CD4-positive, alpha-beta T cell (primary cell): ENCODE measurements around the gene TMEM132D. TPM values are rescaled to one million over a fixed set of nuclear protein-coding genes. Genes with fewer than 3 reads are reported as not detected.

Experiments used
- ATAC-seq: fragments of 200-7000 bp; cut with Tn5 transposase; one replicate; pipeline ENCODE4 v1.10.0; 2022; ENCODE audit warnings: mild to moderate bottlenecking; ENCODE audit not compliant: poor library complexity
- CTCF ChIA-PET: fragments of 350-600 bp; sonication (Branson Sonifier 250); formaldehyde crosslinking; loops from one replicate; lab custom pipeline; 2021; ENCODE audit warnings: antibody characterized with exemption, inconsistent platforms; lab: Charles Lee
- POLR2A ChIA-PET: fragments of 350-600 bp; sonication (Branson Sonifier 250); formaldehyde crosslinking; loops from one replicate; lab custom pipeline; 2021; ENCODE audit warnings: antibody characterized with exemption, inconsistent platforms; lab: Charles Lee
- DNase-seq, 14 experiments: peaks; one replicate each; pipeline ENCODE4 v3.0.0-alpha.2; 2013 to 2020; ENCODE audit warnings: mixed read lengths in 2 of 14
- H3K27ac ChIP-seq, 2 donors: one replicate each; pipeline versions ENCODE4 v1.5.1 to v1.7.0; 2013; ENCODE audit warnings: low read length in 2 of 2, low read depth in 1 of 2, mild to moderate bottlenecking in 1 of 2
- H3K27me3 ChIP-seq, 2 experiments: 1 replicate in 1 of 2; 2 replicates in 1 of 2; pipeline versions ENCODE4 v1.6.1 to v1.7.0; 2013; ENCODE audit warnings: low read length in 2 of 2, control low read depth in 1 of 2, mild to moderate bottlenecking in 1 of 2, moderate library complexity in 1 of 2; ENCODE audit not compliant: insufficient read depth in 2 of 2, control insufficient read depth in 1 of 2
- H3K36me3 ChIP-seq: one replicate; pipeline ENCODE4 v1.6.1; 2013; ENCODE audit warnings: low read length, control low read depth; ENCODE audit not compliant: insufficient read depth
- H3K4me1 ChIP-seq: one replicate; pipeline ENCODE4 v1.6.1; 2013; ENCODE audit warnings: low read length, control low read depth; ENCODE audit not compliant: insufficient read depth
- H3K4me3 ChIP-seq: one replicate; pipeline ENCODE4 v1.5.1; 2013; ENCODE audit warnings: mild to moderate bottlenecking, low read length, moderate library complexity
- H3K9me3 ChIP-seq, 2 experiments: 1 replicate in 1 of 2; 2 replicates in 1 of 2; pipeline versions ENCODE4 v1.6.1 to v1.7.0; 2013; ENCODE audit warnings: low read length in 2 of 2, mild to moderate bottlenecking in 2 of 2, control low read depth in 1 of 2, moderate library complexity in 1 of 2; ENCODE audit not compliant: control insufficient read depth in 1 of 2, insufficient read depth in 1 of 2
- H3K27ac Mint-ChIP-seq: one replicate; pipeline ENCODE4 v1.8.0; 2020; ENCODE audit warnings: mixed read lengths
- H3K27me3 Mint-ChIP-seq: one replicate; pipeline ENCODE4 v1.8.0; 2021; ENCODE audit warnings: mixed read lengths
- H3K36me3 Mint-ChIP-seq: one replicate; pipeline ENCODE4 v1.8.0; 2021; ENCODE audit warnings: low read depth, mixed read lengths
- H3K4me1 Mint-ChIP-seq: one replicate; pipeline ENCODE4 v1.8.0; 2021; ENCODE audit warnings: low read depth, mixed read lengths
- H3K4me3 Mint-ChIP-seq: one replicate; pipeline ENCODE4 v1.8.0; 2020; ENCODE audit warnings: mild to moderate bottlenecking, mixed read lengths
- H3K9me3 Mint-ChIP-seq: one replicate; pipeline ENCODE4 v1.8.0; 2020; ENCODE audit warnings: mixed read lengths
- CTCF ChIP-seq: fragments of 200-600 bp; IDR thresholded peaks from one replicate; pipeline ENCODE4 v1.8.0; 2022; ENCODE audit warnings: antibody characterized with exemption, mild to moderate bottlenecking
- intact Hi-C, 2 experiments: fragments of 100-400 bp; cut with DNase I in 1 of 2; cut with micrococcal nuclease in 1 of 2; formaldehyde crosslinking; loops; one replicate each; pipeline versions ENCODE4 v1.15.1 to v1.9.0; 2023 to 2025; cut with DNase I, micrococcal nuclease
- total RNA-seq, 174 experiments: library from RNA in 2 of 174; stranded (reverse) in 2 of 174; gene quantifications; one replicate each; pipeline ENCODE4 v1.2.3 and lab custom pipeline; 2021 to 2026

Gene TMEM132D
- total RNA-seq, 2 experiments from 2014 or later: not detected

- ATAC-seq (no peak), DNase-seq (no peak)
- H3K27ac ChIP-seq: no peak overlapping the region
- no peak overlapping the region for H3K4me3 ChIP-seq
- ChIA-PET CTCF (no interaction called here), POLR2A (no interaction called here)
- H3K27me3 ChIP-seq: no peaks in the 10 kb centered on the region
- no peaks in the 10 kb centered on the region for H3K27me3 Mint-ChIP-seq
- peaks cover 8% of the 10 kb centered on the region for H3K9me3 Mint-ChIP-seq
- H3K4me3 Mint-ChIP-seq: no peak overlapping the region
- no peaks in the 10 kb centered on the region for H3K36me3 Mint-ChIP-seq
- H3K27ac Mint-ChIP-seq: no peak overlapping the region
- no peaks in the 10 kb centered on the region for H3K36me3 ChIP-seq
- no peaks in the 10 kb centered on the region for H3K4me1 ChIP-seq
- H3K4me1 Mint-ChIP-seq: no peaks in the 10 kb centered on the region
- peaks cover 0 to 11% of the 10 kb centered on the region in 2 experiments for H3K9me3 ChIP-seq
- intact Hi-C loops: no loop called here
- no peak for TF ChIP-seq CTCF
Measured at GRCh38 chr12:129863938-129864337, 39.9 kb downstream of the TMEM132D start.

- intact Hi-C loops: no loop called here
- TF ChIP-seq CTCF: no peak
- CTCF ChIA-PET: no interaction called here
- H3K9me3 ChIP-seq: peaks cover 0 to 8% of the 10 kb centered on the region in 2 experiments
- H3K4me1 Mint-ChIP-seq: no peaks in the 10 kb centered on the region
- H3K4me3 Mint-ChIP-seq: no peak overlapping the region
- H3K27me3 ChIP-seq: no peaks in the 10 kb centered on the region
- H3K4me1 ChIP-seq: no peaks in the 10 kb centered on the region
- no peak overlapping the region for H3K27ac Mint-ChIP-seq
- H3K9me3 Mint-ChIP-seq: peaks cover 8% of the 10 kb centered on the region
- DNase-seq (no peak), ATAC-seq (no peak)
- no peaks in the 10 kb centered on the region for H3K36me3 ChIP-seq
- H3K27ac ChIP-seq: no peak overlapping the region
- H3K36me3 Mint-ChIP-seq: no peaks in the 10 kb centered on the region
- POLR2A ChIA-PET: no interaction called here
- no peaks in the 10 kb centered on the region for H3K27me3 Mint-ChIP-seq
- H3K4me3 ChIP-seq: no peak overlapping the region
Measured at GRCh38 chr12:129862561-129863175, 41.2 kb downstream of the TMEM132D start.

- Mint-ChIP-seq H3K4me1 (no peaks in the 10 kb centered on the region), H3K36me3 (no peaks in the 10 kb centered on the region), H3K27ac (no peak overlapping the region), H3K9me3 (peaks cover 8% of the 10 kb centered on the region), H3K27me3 (no peaks in the 10 kb centered on the region), H3K4me3 (no peak overlapping the region)
- ATAC-seq: no peak
- no peak for DNase-seq
- TF ChIP-seq CTCF: no peak
- H3K4me3 ChIP-seq: no peak overlapping the region
- POLR2A ChIA-PET: no interaction called here
- H3K27ac ChIP-seq: no peak overlapping the region
- H3K36me3 ChIP-seq: no peaks in the 10 kb centered on the region
- CTCF ChIA-PET: no interaction called here
- no peaks in the 10 kb centered on the region for H3K27me3 ChIP-seq
- intact Hi-C loops: no loop called here
- peaks cover 0 to 7% of the 10 kb centered on the region in 2 experiments for H3K9me3 ChIP-seq
- no peaks in the 10 kb centered on the region for H3K4me1 ChIP-seq
Measured at GRCh38 chr12:129861951-129862350, 41.9 kb downstream of the TMEM132D start.
